ENCODE results near the gene TOR1AIP2. TPM values are rescaled to one million over a fixed set of nuclear protein-coding genes. Genes with fewer than 3 reads are reported as not detected.

TOR1AIP2 gene
- total RNA-seq, 4 donors from 2014 or later: 61.5 to 73.8 (median 68.0) TPM

DNA sequence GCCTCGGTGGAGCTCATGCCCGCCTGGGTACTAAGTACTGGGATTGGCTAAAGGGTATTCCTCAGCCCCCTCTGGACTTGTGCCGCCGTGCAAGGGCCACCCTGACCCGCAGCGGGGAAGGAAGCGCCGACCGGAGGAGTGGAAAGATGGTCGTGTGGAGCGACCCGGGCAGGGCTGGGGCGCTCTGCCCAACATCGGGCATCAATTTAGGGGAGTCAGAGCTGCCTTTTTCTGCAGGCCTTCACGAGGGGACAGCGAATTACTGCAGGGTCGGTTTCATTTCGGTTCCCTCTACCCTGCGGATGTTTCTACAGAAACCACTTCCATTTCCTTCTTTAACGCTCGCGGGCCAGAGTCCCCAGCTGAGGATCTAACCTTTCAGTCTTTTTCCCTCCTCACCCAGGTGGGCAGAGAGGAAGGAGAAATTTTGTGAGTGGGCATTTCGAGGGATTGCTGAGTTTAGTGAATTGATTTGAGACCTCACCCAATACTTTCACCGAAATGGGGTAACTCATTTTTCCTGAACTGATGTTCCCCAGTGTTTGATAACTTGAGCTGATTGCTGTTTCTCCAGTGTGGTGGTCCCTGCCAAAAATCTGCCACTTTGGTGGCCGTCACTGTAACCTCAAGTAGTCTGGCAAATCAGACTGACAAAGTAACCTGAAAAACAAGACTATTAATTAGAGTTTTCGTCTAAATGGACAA is 5.6 kb upstream of the TOR1AIP2 start:
- H3K9me3 ChIP-seq: no peaks in the 10 kb centered on the region
- H3K27ac ChIP-seq: peak overlapping the region; percentile 91 to 99 (median 96)
- 2 to 4% methylated on average over 11 to 13 of the region's 26 CpGs for WGBS, 2 donors (ENCODE audit: low coverage in 1 of 2)
- ATAC-seq: no peak
- peak overlapping the region; percentile 73 to 78 for H3K4me3 ChIP-seq
- H3K27me3 ChIP-seq: no peaks in the 10 kb centered on the region
- peaks cover 8 to 64% (median 15%) of the 10 kb centered on the region in 3 donors for H3K4me1 ChIP-seq
- H3K36me3 ChIP-seq: peaks cover 0 to 31% of the 10 kb centered on the region in 2 donors
- no peak for TF ChIP-seq CTCF (IDR thresholded peaks at IDR 0.05)
- no peak for TF ChIP-seq EP300 (IDR thresholded peaks at IDR 0.05)
- TF ChIP-seq POLR2A (IDR thresholded peaks at IDR 0.05): no peak

GRCh38 chr1:179882253-179883039 is 4.8 kb upstream of the TOR1AIP2 start, which contains the start of gene TOR1AIP1:
Gene TOR1AIP1, plus strand, starts transcription at chr1:179882285. Its CDS starts 218 bp downstream, at chr1:179882503.
- no peaks in the 10 kb centered on the region for H3K27me3 ChIP-seq
- peak within 1 kb of the TSS; percentile 73 to 78 for H3K4me3 ChIP-seq
- H3K9me3 ChIP-seq: no peaks in the 10 kb centered on the region
- peaks cover 0 to 30% of the 10 kb centered on the region in 2 donors for H3K36me3 ChIP-seq
- H3K4me1 ChIP-seq: peaks cover 8 to 57% (median 10%) of the 10 kb centered on the region in 3 donors
- 0% methylated on average over 1 to 5 of the region's 72 CpGs for WGBS, 2 donors (ENCODE audit: low coverage in 1 of 2)
- TF ChIP-seq POLR2AphosphoS5 (IDR thresholded peaks at IDR 0.05) (peak; percentile 94), EP300 (IDR thresholded peaks at IDR 0.05) (no peak), CTCF (IDR thresholded peaks at IDR 0.05) (peak in 3 of 4 experiments; percentile 16 to 86 (median 72)), POLR2A (IDR thresholded peaks at IDR 0.05) (peak; percentile 94 to 96)
- H3K27ac ChIP-seq: peak within 1 kb of the TSS; percentile 91 to 99 (median 96)
- peak; percentile 96 for ATAC-seq

- Histone ChIP-seq H3K36me3 (peaks cover 0 to 23% of the 10 kb centered on the region in 2 donors), H3K4me1 (peaks cover 8 to 53% (median 10%) of the 10 kb centered on the region in 3 donors), H3K9me3 (no peaks in the 10 kb centered on the region), H3K27ac (peak overlapping the region; percentile 91 to 99 (median 96)), H3K27me3 (no peaks in the 10 kb centered on the region), H3K4me3 (peak overlapping the region; percentile 73 to 78)
- peak; percentile 45 for ATAC-seq
- no peak for TF ChIP-seq POLR2A (IDR thresholded peaks at IDR 0.05)
- no peak for TF ChIP-seq EP300 (IDR thresholded peaks at IDR 0.05)
- no peak for TF ChIP-seq POLR2AphosphoS5 (IDR thresholded peaks at IDR 0.05)
- no peak for TF ChIP-seq CTCF (IDR thresholded peaks at IDR 0.05)
- WGBS, 2 donors (ENCODE audit: low coverage in 1 of 2): 0 to 2% methylated on average over 15 to 17 of the region's 22 CpGs
Measured at GRCh38 chr1:179881642-179882252, 4.1 kb upstream of the TOR1AIP2 start.

DNA sequence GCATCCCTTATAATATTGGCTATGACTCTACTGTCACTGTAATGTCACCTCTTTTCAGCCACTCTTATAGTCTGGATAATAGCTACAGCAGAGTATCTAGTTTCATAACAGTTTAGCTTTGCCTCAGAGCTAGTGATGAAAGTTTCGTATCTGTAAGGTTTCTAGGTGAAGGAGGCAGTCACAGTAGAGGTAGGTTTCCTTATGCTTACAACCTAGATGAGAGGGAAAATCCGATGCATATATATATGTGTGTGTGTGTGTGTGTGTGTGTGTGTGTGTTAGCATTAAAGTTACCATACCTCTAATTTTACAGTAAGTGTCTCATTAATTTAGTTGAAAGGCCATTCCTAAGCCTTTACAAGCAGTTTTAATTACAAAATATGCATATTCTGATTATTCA is 2.2 kb upstream of the TOR1AIP2 start:
- peaks cover 0 to 8% of the 10 kb centered on the region in 2 donors for H3K36me3 ChIP-seq
- peak overlapping the region in 2 of 4 donors; percentile 91 to 98 for H3K27ac ChIP-seq
- H3K4me3 ChIP-seq: no peak overlapping the region
- TF ChIP-seq POLR2AphosphoS5 (IDR thresholded peaks at IDR 0.05) (no peak), CTCF (IDR thresholded peaks at IDR 0.05) (no peak), EP300 (IDR thresholded peaks at IDR 0.05) (no peak)
- ATAC-seq: no peak
- H3K9me3 ChIP-seq: no peaks in the 10 kb centered on the region
- no peaks in the 10 kb centered on the region for H3K27me3 ChIP-seq
- WGBS, 2 donors (ENCODE audit: low coverage in 1 of 2): 90 to 93% methylated on average over 2 of the region's 2 CpGs
- H3K4me1 ChIP-seq: peaks cover 11 to 53% (median 15%) of the 10 kb centered on the region in 3 donors

Data from gastroesophageal sphincter (tissue), 4 donors.